Measurements from ENCODE around the gene ATXN10. TPM values are rescaled to one million over a fixed set of nuclear protein-coding genes. Genes with fewer than 3 reads are reported as not detected.

Gene ATXN10
- total RNA-seq, 1 donor from 2014 or later, result 59.6 TPM

DNA sequence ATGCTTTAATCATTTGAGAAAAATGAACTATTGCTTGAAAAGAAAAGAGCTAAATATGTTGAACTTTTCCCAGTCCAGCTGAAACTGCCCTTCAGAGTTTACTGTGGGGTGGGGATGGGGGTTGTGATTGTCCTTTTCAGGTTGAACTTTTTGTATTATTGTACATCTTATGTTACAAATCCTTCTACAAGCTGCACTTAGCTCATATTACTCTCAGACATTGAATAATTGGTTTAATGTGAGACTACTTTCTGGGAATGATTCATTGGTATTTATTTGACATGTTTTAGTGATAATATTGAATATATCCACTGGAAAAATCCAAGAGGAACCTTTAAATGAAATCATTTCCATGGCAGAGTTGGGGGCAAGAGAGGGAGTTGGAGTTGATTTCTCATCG lies 84.9 kb downstream of the ATXN10 start:
- no peak for DNase-seq (ENCODE audit: low read depth in 2 of 2)

DNA sequence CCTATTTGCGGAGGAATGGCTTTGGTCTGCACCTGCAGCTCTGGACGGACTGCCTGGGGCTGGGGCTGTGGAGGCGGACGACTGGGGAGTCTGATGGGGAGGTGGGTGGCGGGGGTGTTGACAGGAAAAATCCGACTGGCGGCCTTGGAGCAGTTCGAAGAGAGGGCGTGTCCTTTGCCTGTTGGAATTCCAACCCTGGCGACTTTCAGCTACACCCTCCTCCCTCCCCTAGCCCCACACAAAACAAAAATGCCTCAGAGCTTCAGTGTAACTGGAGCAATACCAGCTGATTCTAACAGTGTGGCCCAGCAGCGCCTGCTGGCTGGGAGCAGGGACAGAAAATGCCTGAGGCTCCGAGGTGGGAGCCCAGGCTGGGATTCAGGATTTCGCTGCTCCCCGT lies 85.4 kb downstream of the ATXN10 start:
- no peak for DNase-seq (ENCODE audit: low read depth in 2 of 2)

- no peak for DNase-seq (ENCODE audit: low read depth in 2 of 2)
Measured at GRCh38 chr22:45757936-45758335, 86.3 kb downstream of the ATXN10 start.

DNA sequence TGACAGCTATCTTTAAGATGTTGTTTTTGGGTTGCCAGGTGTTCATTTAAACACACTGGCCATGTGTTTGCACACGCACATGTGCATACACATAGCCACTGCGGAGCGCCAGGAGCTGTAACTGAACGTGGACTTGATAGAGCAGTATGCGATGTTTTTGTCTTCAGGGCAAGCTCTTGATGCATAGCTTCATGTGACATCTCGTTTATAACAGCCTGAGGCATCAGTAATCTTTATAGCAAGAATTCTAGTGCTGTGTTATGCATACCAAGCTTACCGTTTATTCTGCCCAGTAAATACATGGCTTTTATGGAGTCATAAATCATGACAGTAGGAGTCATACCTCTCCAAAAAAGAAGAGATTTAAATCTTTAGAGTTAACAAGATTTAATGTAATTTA lies 87.0 kb downstream of the ATXN10 start:
- DNase-seq (ENCODE audit: low read depth in 2 of 2), result no peak

DNA sequence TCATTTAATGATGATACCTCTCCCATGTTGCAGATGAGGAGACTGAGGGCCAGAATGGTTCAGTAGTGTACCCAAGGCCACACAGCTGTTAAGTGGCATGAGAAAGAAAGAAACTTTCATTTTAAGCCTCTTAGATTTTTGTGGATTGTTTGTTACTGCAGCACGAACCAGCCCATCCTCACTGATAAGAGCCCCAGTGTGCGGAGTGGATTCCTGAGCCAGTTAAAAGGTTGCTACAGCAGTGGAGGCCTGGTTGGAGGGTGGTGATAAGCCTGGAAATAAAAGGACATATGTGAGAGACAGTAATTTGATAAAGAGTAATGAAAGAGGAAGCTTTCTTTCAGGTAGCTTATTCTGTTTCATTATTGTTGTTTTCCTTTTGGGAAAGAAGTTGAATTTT lies 89.0 kb downstream of the ATXN10 start:
- DNase-seq (ENCODE audit: low read depth in 2 of 2), result no peak

DNA sequence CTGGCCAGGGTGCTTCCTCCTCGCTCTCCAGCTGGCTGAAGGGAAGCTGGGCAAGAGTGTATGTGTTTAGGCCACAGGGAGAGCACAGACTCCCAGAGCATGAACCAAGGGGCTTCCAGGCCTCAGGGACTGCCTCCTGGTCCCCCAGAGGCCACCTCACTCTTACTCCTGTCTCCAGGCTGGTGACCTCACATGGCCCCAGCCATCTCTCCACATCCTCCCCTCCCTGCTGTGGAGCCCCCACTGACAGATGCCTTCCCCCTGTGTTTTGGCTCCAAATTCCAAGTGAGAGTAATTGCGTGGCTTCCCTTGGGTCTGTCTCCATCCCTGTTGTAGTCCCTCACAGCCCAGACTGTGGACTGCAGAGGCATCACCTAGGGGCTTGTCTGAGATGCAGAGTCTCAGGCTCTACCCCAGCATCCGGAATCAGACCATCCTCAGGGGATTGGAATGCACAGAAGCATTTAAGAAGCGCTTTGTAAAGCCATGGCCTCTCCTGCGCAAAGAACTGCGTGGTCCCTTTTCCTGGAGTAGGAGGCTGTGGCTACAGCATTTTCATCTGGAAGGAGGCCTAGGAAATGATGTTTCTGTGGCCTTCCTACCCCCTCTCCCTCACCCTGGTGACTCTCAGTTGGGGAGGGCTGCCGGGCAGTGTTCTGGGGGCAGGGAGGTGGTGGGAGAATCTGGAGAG lies 91.1 kb downstream of the ATXN10 start:
- DNase-seq (ENCODE audit: low read depth in 2 of 2), result no peak

DNA sequence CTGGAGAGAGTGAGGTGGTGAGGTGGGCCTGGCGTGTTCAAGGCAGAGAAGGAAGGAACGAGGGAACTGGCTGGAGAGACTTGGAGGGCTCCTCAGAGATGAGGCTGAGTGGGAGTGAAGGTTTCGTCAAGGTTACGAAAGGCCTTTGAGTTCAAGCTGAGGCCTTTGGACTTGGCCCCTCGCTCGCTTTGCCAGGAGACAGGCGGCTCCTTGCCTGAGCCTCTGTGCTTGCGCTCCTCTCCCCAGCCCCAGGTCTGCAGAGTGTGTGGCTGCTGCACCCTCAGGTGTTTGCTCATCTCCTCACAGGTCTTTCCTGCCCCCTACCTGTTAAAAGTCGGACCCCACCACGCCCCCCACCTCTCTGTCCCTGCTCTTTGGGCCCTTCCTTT lies 91.6 kb downstream of the ATXN10 start:
- DNase-seq (ENCODE audit: low read depth in 2 of 2), result no peak

DNA sequence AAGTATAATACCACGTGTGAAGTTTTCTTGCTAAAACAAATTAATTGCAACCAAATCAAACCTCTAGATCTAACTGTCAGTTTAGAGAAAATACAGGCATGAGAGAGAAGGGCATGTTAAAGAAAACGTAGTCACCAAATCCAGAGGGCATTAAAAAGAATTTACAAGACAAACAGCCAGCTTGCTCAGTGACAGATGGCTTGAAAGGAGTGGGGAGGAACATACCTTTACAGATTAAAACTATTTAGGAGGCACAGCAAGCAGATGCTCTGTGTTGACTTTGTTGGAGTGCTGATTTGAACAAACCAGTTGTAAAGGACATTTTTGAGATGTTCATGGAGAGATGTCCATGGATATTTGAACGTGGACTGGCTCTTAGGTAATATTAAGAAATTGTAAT lies 96.9 kb downstream of the ATXN10 start:
- no peak for DNase-seq (ENCODE audit: low read depth in 2 of 2)

- no peak for DNase-seq (ENCODE audit: low read depth in 2 of 2)
Measured at GRCh38 chr22:45769569-45770210, 98.1 kb downstream of the ATXN10 start.

- no peak for DNase-seq (ENCODE audit: low read depth in 2 of 2)
Measured at GRCh38 chr22:45770506-45770905, 98.9 kb downstream of the ATXN10 start.

DNA sequence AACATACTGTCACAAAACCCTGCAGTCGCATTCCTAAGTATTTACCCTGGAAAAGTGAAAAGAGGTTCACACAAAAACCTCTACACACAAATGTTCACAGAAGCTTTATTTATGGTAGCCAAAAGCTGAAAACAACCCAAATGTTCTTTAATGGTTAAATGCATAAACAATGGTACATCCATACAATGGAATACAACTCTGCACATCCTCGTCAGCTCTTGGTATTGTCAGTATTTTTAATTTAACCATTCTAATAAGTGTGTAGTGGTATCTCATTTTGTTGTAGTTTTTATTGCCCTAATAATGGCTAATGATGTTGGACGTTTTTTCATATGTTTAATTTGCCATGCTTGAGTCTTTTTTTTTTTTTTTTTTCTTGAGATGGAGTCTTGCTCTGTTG lies 99.4 kb downstream of the ATXN10 start:
- DNase-seq (ENCODE audit: low read depth in 2 of 2), result no peak

DNA sequence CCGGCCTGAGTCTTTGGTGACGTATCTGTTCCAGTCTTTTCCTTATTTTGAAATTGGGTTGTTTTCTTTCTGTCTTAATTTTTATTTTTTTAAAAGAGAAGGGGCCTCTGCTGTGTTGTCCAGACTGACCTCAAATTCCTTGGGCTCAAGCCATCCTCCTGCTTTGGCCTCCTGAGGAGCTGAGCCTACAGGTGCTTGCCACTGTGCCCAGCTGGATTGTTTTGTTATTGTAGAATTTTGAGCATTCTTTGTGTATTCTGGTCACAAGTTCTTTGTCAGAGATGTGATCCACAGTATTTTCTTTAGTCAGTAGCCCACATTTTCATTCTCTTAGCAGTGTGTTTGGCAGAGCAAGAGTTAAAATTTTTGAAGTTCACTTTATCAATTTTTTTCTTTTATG lies 100.1 kb downstream of the ATXN10 start:
- DNase-seq (ENCODE audit: low read depth in 2 of 2), result no peak

- no peak for DNase-seq (ENCODE audit: low read depth in 2 of 2)
Measured at GRCh38 chr22:45772743-45773142, 101.1 kb downstream of the ATXN10 start.

- no peak for DNase-seq (ENCODE audit: low read depth in 2 of 2)
Measured at GRCh38 chr22:45774001-45774670, 102.5 kb downstream of the ATXN10 start.

DNA sequence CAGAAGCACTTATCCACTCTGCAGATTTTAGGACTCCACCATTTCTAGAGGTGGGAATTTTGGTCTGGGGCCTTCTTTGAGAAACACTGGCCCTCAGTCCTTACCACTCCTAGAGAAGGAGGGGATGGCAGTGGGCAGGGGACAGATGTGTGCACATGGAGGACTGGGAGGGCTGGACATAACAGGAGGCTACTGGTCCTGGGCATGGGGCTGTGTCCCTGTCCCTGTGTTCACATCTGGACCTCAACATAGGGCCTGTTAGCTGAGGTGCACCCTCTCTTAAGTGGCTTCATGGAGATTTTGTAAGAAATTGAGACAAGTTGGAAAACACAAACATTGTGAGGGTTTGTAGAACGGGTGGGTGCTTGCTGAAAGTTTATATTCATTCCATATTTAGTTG lies 103.4 kb downstream of the ATXN10 start:
- DNase-seq (ENCODE audit: low read depth in 2 of 2), result no peak

GRCh38 chr22:45775569-45776312 lies 104.1 kb downstream of the ATXN10 start:
- DNase-seq (ENCODE audit: low read depth in 2 of 2), result no peak

- DNase-seq (ENCODE audit: low read depth in 2 of 2), result no peak
Measured at GRCh38 chr22:45776313-45776585, 104.6 kb downstream of the ATXN10 start.

GRCh38 chr22:45777046-45777851 lies 105.6 kb downstream of the ATXN10 start:
- DNase-seq (ENCODE audit: low read depth in 2 of 2), result peak; percentile 18 to 52

- no peak for DNase-seq (ENCODE audit: low read depth in 2 of 2)
Measured at GRCh38 chr22:45777852-45778375, 106.3 kb downstream of the ATXN10 start.

GRCh38 chr22:45781459-45781858 lies 109.8 kb downstream of the ATXN10 start:
- DNase-seq (ENCODE audit: low read depth in 2 of 2), result no peak

- DNase-seq (ENCODE audit: low read depth in 2 of 2), result no peak
Measured at GRCh38 chr22:45781966-45782365, 110.3 kb downstream of the ATXN10 start.
